ENCODE data around the gene MRPS18B. TPM values are rescaled to one million over a fixed set of nuclear protein-coding genes. Genes with fewer than 3 reads are reported as not detected.

MRPS18B gene
- total and polyA plus RNA-seq, 2 of the 13 experiments (the other 11 are each of a cell fraction or from before 2014, with no cell fraction given): 125 to 131 TPM

DNA sequence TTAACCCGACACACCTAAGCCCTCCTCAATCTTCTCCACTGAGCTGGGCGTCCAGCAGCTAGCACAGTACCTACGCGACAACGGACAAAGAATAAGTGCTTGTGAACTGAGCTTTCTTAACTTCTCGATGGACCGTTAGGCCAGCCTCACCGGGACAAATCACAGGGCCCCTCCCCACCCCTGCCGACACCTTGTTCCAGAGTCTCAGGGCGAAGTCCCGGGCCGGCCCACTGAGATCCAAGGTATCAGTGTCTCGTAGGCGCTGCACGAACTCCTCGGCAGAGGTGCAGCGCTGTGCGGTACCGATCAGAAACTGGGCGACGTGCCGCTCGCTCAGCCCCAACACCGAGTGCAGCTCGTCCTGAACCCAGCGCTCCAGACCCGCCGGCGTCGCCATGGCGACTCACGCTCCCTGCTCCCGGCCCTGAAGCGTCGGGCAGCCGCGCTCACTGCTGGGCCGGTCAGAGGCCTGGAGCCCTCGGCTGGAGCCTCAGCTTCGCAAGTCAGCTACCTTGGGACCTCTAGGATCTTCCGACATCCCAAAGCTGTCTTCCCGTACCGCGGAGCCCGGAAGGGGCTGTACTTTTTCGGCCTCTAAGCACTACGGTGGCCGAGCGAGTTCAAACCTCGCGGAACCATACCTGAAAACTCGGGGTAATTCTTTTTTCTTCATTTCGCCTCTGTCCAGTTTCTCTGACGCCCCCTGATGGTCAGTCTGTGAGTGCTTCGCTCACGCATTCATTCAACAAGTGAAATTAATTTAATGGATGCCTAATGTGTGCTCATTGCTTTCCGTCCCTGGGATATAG is 55.0 kb downstream of the MRPS18B start, which contains the start of gene DHX16 (continued):
- TF ChIP-seq, protein P1, sequence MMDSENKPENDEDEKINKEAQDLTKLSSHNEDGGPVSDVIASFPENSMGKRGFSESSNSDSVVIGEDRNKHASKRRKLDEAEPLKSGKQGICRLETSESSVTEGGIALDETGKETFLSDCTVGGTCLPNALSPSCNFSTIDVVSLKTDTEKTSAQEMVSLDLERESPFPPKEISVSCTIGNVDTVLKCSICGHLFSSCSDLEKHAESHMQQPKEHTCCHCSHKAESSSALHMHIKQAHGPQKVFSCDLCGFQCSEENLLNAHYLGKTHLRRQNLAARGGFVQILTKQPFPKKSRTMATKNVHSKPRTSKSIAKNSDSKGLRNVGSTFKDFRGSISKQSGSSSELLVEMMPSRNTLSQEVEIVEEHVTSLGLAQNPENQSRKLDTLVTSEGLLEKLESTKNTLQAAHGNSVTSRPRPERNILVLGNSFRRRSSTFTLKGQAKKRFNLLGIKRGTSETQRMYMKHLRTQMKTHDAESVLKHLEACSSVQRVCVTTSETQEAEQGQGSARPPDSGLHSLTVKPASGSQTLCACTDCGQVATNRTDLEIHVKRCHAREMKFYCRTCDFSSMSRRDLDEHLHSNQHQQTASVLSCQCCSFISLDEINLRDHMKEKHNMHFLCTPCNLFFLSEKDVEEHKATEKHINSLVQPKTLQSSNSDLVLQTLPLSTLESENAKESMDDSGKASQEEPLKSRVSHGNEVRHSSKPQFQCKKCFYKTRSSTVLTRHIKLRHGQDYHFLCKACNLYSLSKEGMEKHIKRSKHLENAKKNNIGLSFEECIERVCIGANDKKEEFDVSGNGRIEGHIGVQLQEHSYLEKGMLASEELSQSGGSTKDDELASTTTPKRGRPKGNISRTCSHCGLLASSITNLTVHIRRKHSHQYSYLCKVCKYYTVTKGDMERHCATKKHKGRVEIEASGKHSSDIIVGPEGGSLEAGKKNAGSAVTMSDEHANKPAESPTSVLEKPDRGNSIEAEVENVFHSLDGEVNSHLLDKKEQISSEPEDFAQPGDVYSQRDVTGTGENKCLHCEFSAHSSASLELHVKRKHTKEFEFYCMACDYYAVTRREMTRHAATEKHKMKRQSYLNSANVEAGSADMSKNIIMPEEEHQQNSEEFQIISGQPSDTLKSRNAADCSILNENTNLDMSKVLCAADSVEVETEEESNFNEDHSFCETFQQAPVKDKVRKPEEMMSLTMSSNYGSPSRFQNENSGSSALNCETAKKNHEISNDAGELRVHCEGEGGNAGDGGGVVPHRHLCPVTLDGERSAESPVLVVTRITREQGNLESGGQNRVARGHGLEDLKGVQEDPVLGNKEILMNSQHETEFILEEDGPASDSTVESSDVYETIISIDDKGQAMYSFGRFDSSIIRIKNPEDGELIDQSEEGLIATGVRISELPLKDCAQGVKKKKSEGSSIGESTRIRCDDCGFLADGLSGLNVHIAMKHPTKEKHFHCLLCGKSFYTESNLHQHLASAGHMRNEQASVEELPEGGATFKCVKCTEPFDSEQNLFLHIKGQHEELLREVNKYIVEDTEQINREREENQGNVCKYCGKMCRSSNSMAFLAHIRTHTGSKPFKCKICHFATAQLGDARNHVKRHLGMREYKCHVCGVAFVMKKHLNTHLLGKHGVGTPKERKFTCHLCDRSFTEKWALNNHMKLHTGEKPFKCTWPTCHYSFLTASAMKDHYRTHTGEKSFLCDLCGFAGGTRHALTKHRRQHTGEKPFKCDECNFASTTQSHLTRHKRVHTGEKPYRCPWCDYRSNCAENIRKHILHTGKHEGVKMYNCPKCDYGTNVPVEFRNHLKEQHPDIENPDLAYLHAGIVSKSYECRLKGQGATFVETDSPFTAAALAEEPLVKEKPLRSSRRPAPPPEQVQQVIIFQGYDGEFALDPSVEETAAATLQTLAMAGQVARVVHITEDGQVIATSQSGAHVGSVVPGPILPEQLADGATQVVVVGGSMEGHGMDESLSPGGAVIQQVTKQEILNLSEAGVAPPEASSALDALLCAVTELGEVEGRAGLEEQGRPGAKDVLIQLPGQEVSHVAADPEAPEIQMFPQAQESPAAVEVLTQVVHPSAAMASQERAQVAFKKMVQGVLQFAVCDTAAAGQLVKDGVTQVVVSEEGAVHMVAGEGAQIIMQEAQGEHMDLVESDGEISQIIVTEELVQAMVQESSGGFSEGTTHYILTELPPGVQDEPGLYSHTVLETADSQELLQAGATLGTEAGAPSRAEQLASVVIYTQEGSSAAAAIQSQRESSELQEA (CRISPR knock-in tag; IDR thresholded peaks at IDR 0.05; ENCODE audit: not compliant biosample characterization): peak; percentile 87
- TF ChIP-seq SOX6 (IDR thresholded peaks at IDR 0.05) (no peak), SOX6 (CRISPR knock-in tag; IDR thresholded peaks at IDR 0.05) (peak; percentile 78), SP5 (CRISPR knock-in tag; IDR thresholded peaks at IDR 0.05; ENCODE audit: borderline replicate concordance, low read depth) (0 out of 2 replicates have a peak, but pooled peaks have one; percentile 48), KAT7 (CRISPR knock-in tag; IDR thresholded peaks at IDR 0.05; ENCODE audit: borderline replicate concordance) (peak; percentile 85; the same call in 1 of the 2 replicates), KLF6 (CRISPR knock-in tag; IDR thresholded peaks at IDR 0.05) (no peak; the same call in 1 of the 2 replicates), ZNF674 (CRISPR knock-in tag; IDR thresholded peaks at IDR 0.05; ENCODE audit: low read depth) (no peak), ZNF253 (CRISPR knock-in tag; IDR thresholded peaks at IDR 0.05; ENCODE audit: borderline replicate concordance) (no peak), ASH2L (IDR thresholded peaks at IDR 0.05; ENCODE audit: insufficient read length, low read depth, low read length) (peak; percentile 99), SOX13 (IDR thresholded peaks at IDR 0.05) (no peak), SOX13 (CRISPR knock-in tag; conservative IDR thresholded peaks at IDR 0.05 in 1 of 2, IDR thresholded peaks at IDR 0.05 in 1 of 2) (peak in 1 of 2 experiments; percentile 44; a peak in 1 of 4 replicates), ZSCAN21 (CRISPR knock-in tag; IDR thresholded peaks at IDR 0.05; ENCODE audit: borderline replicate concordance) (no peak; the same call in 1 of the 2 replicates), ZBTB21 (CRISPR knock-in tag; IDR thresholded peaks at IDR 0.05) (0 out of 2 replicates have a peak, but pooled peaks have one; percentile 21)
- TF ChIP-seq, protein P2, sequence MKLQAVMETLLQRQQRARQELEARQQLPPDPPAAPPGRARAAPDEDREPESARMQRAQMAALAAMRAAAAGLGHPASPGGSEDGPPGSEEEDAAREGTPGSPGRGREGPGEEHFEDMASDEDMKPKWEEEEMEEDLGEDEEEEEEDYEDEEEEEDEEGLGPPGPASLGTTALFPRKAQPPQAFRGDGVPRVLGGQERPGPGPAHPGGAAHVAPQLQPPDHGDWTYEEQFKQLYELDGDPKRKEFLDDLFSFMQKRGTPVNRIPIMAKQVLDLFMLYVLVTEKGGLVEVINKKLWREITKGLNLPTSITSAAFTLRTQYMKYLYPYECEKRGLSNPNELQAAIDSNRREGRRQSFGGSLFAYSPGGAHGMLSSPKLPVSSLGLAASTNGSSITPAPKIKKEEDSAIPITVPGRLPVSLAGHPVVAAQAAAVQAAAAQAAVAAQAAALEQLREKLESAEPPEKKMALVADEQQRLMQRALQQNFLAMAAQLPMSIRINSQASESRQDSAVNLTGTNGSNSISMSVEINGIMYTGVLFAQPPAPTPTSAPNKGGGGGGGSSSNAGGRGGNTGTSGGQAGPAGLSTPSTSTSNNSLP (IDR thresholded peaks at IDR 0.05; ENCODE audit: low read depth, low read length): peak; percentile 97
- TF ChIP-seq, protein P3, sequence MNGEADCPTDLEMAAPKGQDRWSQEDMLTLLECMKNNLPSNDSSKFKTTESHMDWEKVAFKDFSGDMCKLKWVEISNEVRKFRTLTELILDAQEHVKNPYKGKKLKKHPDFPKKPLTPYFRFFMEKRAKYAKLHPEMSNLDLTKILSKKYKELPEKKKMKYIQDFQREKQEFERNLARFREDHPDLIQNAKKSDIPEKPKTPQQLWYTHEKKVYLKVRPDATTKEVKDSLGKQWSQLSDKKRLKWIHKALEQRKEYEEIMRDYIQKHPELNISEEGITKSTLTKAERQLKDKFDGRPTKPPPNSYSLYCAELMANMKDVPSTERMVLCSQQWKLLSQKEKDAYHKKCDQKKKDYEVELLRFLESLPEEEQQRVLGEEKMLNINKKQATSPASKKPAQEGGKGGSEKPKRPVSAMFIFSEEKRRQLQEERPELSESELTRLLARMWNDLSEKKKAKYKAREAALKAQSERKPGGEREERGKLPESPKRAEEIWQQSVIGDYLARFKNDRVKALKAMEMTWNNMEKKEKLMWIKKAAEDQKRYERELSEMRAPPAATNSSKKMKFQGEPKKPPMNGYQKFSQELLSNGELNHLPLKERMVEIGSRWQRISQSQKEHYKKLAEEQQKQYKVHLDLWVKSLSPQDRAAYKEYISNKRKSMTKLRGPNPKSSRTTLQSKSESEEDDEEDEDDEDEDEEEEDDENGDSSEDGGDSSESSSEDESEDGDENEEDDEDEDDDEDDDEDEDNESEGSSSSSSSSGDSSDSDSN (CRISPR knock-in tag; IDR thresholded peaks at IDR 0.05): peak; percentile 93

Measured in HepG2 (cell line).